HepG2 (cell line): Measurements from ENCODE around the gene MFNG. TPM values are rescaled to one million over a fixed set of nuclear protein-coding genes. Genes with fewer than 3 reads are reported as not detected.

Experiments
- ATAC-seq: fragments of 200-7000 bp; cut with Tn5 transposase; 3 replicates; pipeline ENCODE4 v1.9.1; 2020; ENCODE audit warnings: mild to moderate bottlenecking, moderate library complexity
- BruUV-seq: library from RNA; stranded (reverse); fragments of 400-500 nt; replicated peaks from 2 replicates; lab custom pipeline; 2021; lab: Mats Ljungman, UMichigan
- CTCF ChIA-PET: fragments of 300-600 bp; formaldehyde crosslinking; extraction: SDS; loops from one replicate; lab custom pipeline; 2021; ENCODE audit warnings: low total read pairs, inconsistent platforms, low intra/inter-chr PET ratio; lab: Yijun Ruan, JAX
- POLR2A ChIA-PET: fragments of 350-600 bp; sonication (Branson Sonifier 250); formaldehyde crosslinking; loops from one replicate; lab custom pipeline; 2020; ENCODE audit warnings: antibody characterized with exemption, inconsistent platforms; lab: Yijun Ruan, JAX
- DNase-seq: peaks from one replicate; pipeline ENCODE4 v3.0.0-alpha.2; 2015; ENCODE audit warnings: low spot score
- FAIRE-seq: peaks from 3 replicates; lab custom pipeline; 2011; peaks lifted over from hg19 to GRCh38; lab: Jason Lieb, UNC
- H2AFZ ChIP-seq: one replicate; pipeline ENCODE4 v1.6.1; 2011; ENCODE audit warnings: low read length, inconsistent platforms
- H3K27ac ChIP-seq: fragments of 300-600 bp; 3 replicates; pipeline ENCODE4 v1.8.0; 2011; ENCODE audit warnings: mixed run types, mild to moderate bottlenecking, mixed read lengths, low read length, inconsistent platforms; ENCODE audit not compliant: insufficient read depth; ENCODE audit errors: extremely low read length
- H3K27me3 ChIP-seq, 2 experiments: fragments of 200-600 bp in 1 of 2; 2 replicates in 1 of 2; 3 replicates in 1 of 2; pipeline versions ENCODE4 v1.6.0 to v1.8.0; 2011; ENCODE audit warnings: low read length in 2 of 2, mild to moderate bottlenecking in 2 of 2, moderate library complexity in 2 of 2, inconsistent platforms in 1 of 2; ENCODE audit not compliant: insufficient read depth in 2 of 2, control insufficient read depth in 1 of 2
- H3K36me3 ChIP-seq, 2 experiments: fragments of 200-600 bp in 1 of 2; replicated peaks in 1 of 2; 2 replicates in 1 of 2; 3 replicates in 1 of 2; pipeline versions ENCODE4 v1.5.1 to v1.8.0; 2011; ENCODE audit warnings: low read length in 2 of 2, inconsistent platforms in 1 of 2; ENCODE audit not compliant: insufficient read depth in 2 of 2, control insufficient read depth in 1 of 2
- H3K4me1 ChIP-seq: 2 replicates; pipeline ENCODE4 v1.5.1; 2012; ENCODE audit warnings: low read length, inconsistent platforms; ENCODE audit not compliant: insufficient read depth
- H3K4me2 ChIP-seq: 2 replicates; pipeline ENCODE4 v1.6.0; 2011; ENCODE audit warnings: low read depth, low read length, inconsistent platforms
- H3K4me3 ChIP-seq, 3 experiments: fragments of 200-600 bp in 1 of 3; sonication (generic), shearing (Covaris generic) in 1 of 3; replicated peaks in 1 of 3; 2 replicates each; pipeline ENCODE4 v1.5.1; 2011 to 2016; ENCODE audit warnings: low read length in 3 of 3, inconsistent platforms in 2 of 3, low read depth in 2 of 3, mild to moderate bottlenecking in 2 of 3, control low read depth in 1 of 3, mixed read lengths in 1 of 3; ENCODE audit not compliant: insufficient read depth in 1 of 3
- H3K79me2 ChIP-seq: one replicate; pipeline ENCODE4 v1.6.1; 2011; ENCODE audit warnings: low read length, inconsistent platforms; ENCODE audit not compliant: insufficient read depth
- H3K9ac ChIP-seq: 2 replicates; pipeline ENCODE4 v1.6.0; 2011; ENCODE audit warnings: mild to moderate bottlenecking, low read depth, low read length, inconsistent platforms; ENCODE audit not compliant: insufficient read depth
- H3K9me3 ChIP-seq: 2 replicates; pipeline ENCODE4 v1.5.1; 2012; ENCODE audit warnings: mild to moderate bottlenecking, low read length
- H4K20me1 ChIP-seq: 2 replicates; pipeline ENCODE4 v1.6.0; 2011; ENCODE audit warnings: inconsistent platforms, mild to moderate bottlenecking, low read length, moderate library complexity; ENCODE audit not compliant: insufficient read depth
- ARID4A ChIP-seq: sonication (generic); formaldehyde crosslinking; IDR thresholded peaks from 2 replicates; pipeline ENCODE4 v1.5.0; 2020; ENCODE audit warnings: mild to moderate bottlenecking, missing genetic modification reagents, borderline replicate concordance
- FOXK2 ChIP-seq: fragments of 450-650 bp; IDR thresholded peaks from 2 replicates; pipeline ENCODE4 v1.6.1; 2016
- GABPB1 ChIP-seq: IDR thresholded peaks from 2 replicates; pipeline ENCODE4 v1.6.1; 2016; ENCODE audit warnings: mild to moderate bottlenecking, missing genetic modification reagents, moderate library complexity, missing compliant biosample characterization
- HIC2 ChIP-seq: sonication (generic); formaldehyde crosslinking; IDR thresholded peaks from 2 replicates; pipeline ENCODE4 v1.9.0; 2022; ENCODE audit warnings: low read depth, missing genetic modification reagents
- HNRNPLL ChIP-seq: fragments of 200-400 bp; formaldehyde crosslinking; IDR thresholded peaks from 2 replicates; pipeline ENCODE4 v1.6.1; 2017; ENCODE audit warnings: mild to moderate bottlenecking, low read depth, low read length; ENCODE audit not compliant: poor library complexity, severe bottlenecking
- IRF1 ChIP-seq: sonication (generic); formaldehyde crosslinking; IDR thresholded peaks from 2 replicates; pipeline ENCODE4 v1.4.0; 2020; ENCODE audit warnings: low read depth, mild to moderate bottlenecking, missing genetic modification reagents
- MAF1 ChIP-seq: sonication (generic); formaldehyde crosslinking; IDR thresholded peaks from 2 replicates; pipeline ENCODE4 v1.5.0; 2020; ENCODE audit warnings: missing genetic modification reagents, borderline replicate concordance
- MAX ChIP-seq: IDR thresholded peaks from 2 replicates; pipeline ENCODE4 v1.6.1; 2012; ENCODE audit warnings: inconsistent platforms
- NR2F1 ChIP-seq, 2 experiments: fragments of 450-650 bp in 1 of 2; formaldehyde crosslinking in 1 of 2; IDR thresholded peaks; 2 replicates each; pipeline versions ENCODE4 v1.5.0 to v1.6.1; 2016 to 2020; ENCODE audit warnings: mild to moderate bottlenecking in 1 of 2, missing compliant biosample characterization in 1 of 2, missing genetic modification reagents in 1 of 2, moderate library complexity in 1 of 2
- SNAPC2 ChIP-seq: sonication (generic); formaldehyde crosslinking; IDR thresholded peaks from 2 replicates; pipeline ENCODE4 v1.8.1; 2022; ENCODE audit warnings: mild to moderate bottlenecking, missing genetic modification reagents
- ZBTB33 ChIP-seq: sonication (generic); formaldehyde crosslinking; IDR thresholded peaks from 2 replicates; pipeline ENCODE4 v1.4.0; 2020; ENCODE audit warnings: missing genetic modification reagents
- ZBTB38 ChIP-seq: sonication (generic); formaldehyde crosslinking; IDR thresholded peaks from 2 replicates; pipeline ENCODE4 v1.5.1; 2020; ENCODE audit warnings: mild to moderate bottlenecking, missing genetic modification reagents
- ZNF563 ChIP-seq: sonication (generic); formaldehyde crosslinking; IDR thresholded peaks from 2 replicates; pipeline ENCODE4 v1.8.0; 2022; ENCODE audit warnings: mild to moderate bottlenecking, moderate library complexity, missing genetic modification reagents
- WGBS: methylation state at CpG from one replicate; pipeline ENCODE4 v1.1.6; 2017; ENCODE audit warnings: low lambda C conversion rate; 5-methylcytosine and 5-hydroxymethylcytosine counted together
- in situ Hi-C: cut with HindIII; loops from 2 replicates; pipeline ENCODE4 v1.10.0; 2017; ENCODE audit warnings: low pct_unique_long_range_greater_than_20kb; ENCODE audit not compliant: extremely low pct_ligation_motif_present
- intact Hi-C: fragments of 100-400 bp; cut with micrococcal nuclease; formaldehyde crosslinking; loops from one replicate; pipeline ENCODE4 v1.10.0; 2022; ENCODE audit not compliant: unreplicated experiment
- polyA plus RNA-seq, 8 experiments: library from polyadenylated mRNA; depleted of rRNA in 3 of 8; stranded (reverse) in 7 of 8; unstranded in 1 of 8; fragments of >200 nt; fragmentation: Illumina TruSeq in 4 of 8; extraction: Trizol in 4 of 8; gene quantifications; 2 replicates each; pipeline versions ENCODE4 v1.2.1 to v1.2.3, GENCODE V29; 2011 to 2016; ENCODE audit warnings: low read depth in 4 of 8, missing spikeins in 1 of 8, mixed read lengths in 1 of 8; ENCODE audit not compliant: insufficient read depth in 1 of 8
- total RNA-seq, 5 experiments: library from RNA; depleted of rRNA; stranded (reverse); fragments of >200 nt; fragmentation: Illumina TruSeq; extraction: Trizol; gene quantifications; 2 replicates each; pipeline ENCODE4 v1.2.3, GENCODE V29; 2016; ENCODE audit warnings: low read depth in 1 of 5

The MFNG gene
- total and polyA plus RNA-seq, 2 of the 13 experiments (the other 11 are each of a cell fraction or from before 2014, with no cell fraction given): 1.0 to 11.7 TPM

GRCh38 chr22:37484480-37485394 is 1.4 kb downstream of the MFNG start:
- H2AFZ ChIP-seq: no peak overlapping the region
- intact Hi-C loops (no loop called here), in situ Hi-C loops (no loop called here)
- ATAC-seq: no peak
- DNase-seq: no peak
- H3K27ac ChIP-seq: no peak overlapping the region
- no peaks in the 10 kb centered on the region for H3K9me3 ChIP-seq
- peak overlapping the region in 1 of 3 experiments; percentile 61; a peak in 1 of 6 replicates for H3K4me3 ChIP-seq
- CTCF ChIA-PET: no interaction called here
- peak overlapping the region; percentile 38 for H3K9ac ChIP-seq
- peaks cover 99% of the 10 kb centered on the region for H3K4me1 ChIP-seq
- POLR2A ChIA-PET: no interaction called here
- WGBS: 77% methylated on average over 28 of the region's 39 CpGs
- H3K4me2 ChIP-seq: peak overlapping the region; percentile 73
- peaks cover 0 to 14% of the 10 kb centered on the region in 2 experiments; a peak in 1 of 5 replicates for H3K27me3 ChIP-seq
- 0 out of 5 replicates have a peak, but pooled peaks cover 0 to 2% of the 10 kb centered on the region in 2 experiments for H3K36me3 ChIP-seq
- no peaks in the 10 kb centered on the region for H3K79me2 ChIP-seq
- H4K20me1 ChIP-seq: no peaks in the 10 kb centered on the region
- BruUV-seq: no TSS peak
- no peak for FAIRE-seq
- TF ChIP-seq NR2F1 (CRISPR knock-in tag; IDR thresholded peaks at IDR 0.05) (no peak), MAF1 (CRISPR knock-in tag) (no peak), HNRNPLL (peak; percentile 22), GABPB1 (CRISPR knock-in tag) (no peak), ZNF563 (CRISPR knock-in tag) (no peak), ARID4A (0 out of 2 replicates have a peak, but pooled peaks have one; percentile 6), ZBTB33 (CRISPR knock-in tag) (peak; percentile 66), IRF1 (CRISPR knock-in tag) (no peak), HIC2 (CRISPR knock-in tag) (no peak), MAX (peak; percentile 34; the same call in 1 of the 2 replicates), SNAPC2 (CRISPR knock-in tag) (no peak), FOXK2 (no peak), ZBTB38 (CRISPR knock-in tag) (peak; percentile 73)
